ENCODE measurements around the gene BICDL1.

Gene BICDL1

GRCh38 chr12:120132054-120132836 is 143.2 kb downstream of the BICDL1 start:
- DNase-seq: no peak

GRCh38 chr12:120132863-120133385 is 143.9 kb downstream of the BICDL1 start:
- no peak for DNase-seq

GRCh38 chr12:120134307-120134980 is 145.4 kb downstream of the BICDL1 start:
- DNase-seq: no peak

GRCh38 chr12:120136093-120136770 is 147.2 kb downstream of the BICDL1 start:
- no peak for DNase-seq

- no peak for DNase-seq
Measured at GRCh38 chr12:120137833-120138232, 148.8 kb downstream of the BICDL1 start.

- no peak for DNase-seq
Measured at GRCh38 chr12:120138366-120138765, 149.3 kb downstream of the BICDL1 start.

GRCh38 chr12:120139958-120140357 is 150.9 kb downstream of the BICDL1 start:
- no peak for DNase-seq

- DNase-seq: no peak
Measured at GRCh38 chr12:120140603-120141002, 151.6 kb downstream of the BICDL1 start.

- no peak for DNase-seq
Measured at GRCh38 chr12:120141336-120141735, 152.3 kb downstream of the BICDL1 start.

- DNase-seq: no peak
Measured at GRCh38 chr12:120142231-120142877, 153.3 kb downstream of the BICDL1 start.
